HG03521 (cell line): ENCODE measurements around the gene ID1.
"Not testable (repeated sequence)": the region's sequence is repeated elsewhere in the genome, so short reads cannot be mapped to it uniquely, and the experiment has no call there.

ENCODE experiments used
- ATAC-seq: cut with Tn5 transposase; IDR thresholded peaks from one replicate; pipeline ENCODE4 v1.9.1; 2021; ENCODE audit warnings: mild to moderate bottlenecking, moderate library complexity; ENCODE audit not compliant: unreplicated experiment

The ID1 gene

DNA sequence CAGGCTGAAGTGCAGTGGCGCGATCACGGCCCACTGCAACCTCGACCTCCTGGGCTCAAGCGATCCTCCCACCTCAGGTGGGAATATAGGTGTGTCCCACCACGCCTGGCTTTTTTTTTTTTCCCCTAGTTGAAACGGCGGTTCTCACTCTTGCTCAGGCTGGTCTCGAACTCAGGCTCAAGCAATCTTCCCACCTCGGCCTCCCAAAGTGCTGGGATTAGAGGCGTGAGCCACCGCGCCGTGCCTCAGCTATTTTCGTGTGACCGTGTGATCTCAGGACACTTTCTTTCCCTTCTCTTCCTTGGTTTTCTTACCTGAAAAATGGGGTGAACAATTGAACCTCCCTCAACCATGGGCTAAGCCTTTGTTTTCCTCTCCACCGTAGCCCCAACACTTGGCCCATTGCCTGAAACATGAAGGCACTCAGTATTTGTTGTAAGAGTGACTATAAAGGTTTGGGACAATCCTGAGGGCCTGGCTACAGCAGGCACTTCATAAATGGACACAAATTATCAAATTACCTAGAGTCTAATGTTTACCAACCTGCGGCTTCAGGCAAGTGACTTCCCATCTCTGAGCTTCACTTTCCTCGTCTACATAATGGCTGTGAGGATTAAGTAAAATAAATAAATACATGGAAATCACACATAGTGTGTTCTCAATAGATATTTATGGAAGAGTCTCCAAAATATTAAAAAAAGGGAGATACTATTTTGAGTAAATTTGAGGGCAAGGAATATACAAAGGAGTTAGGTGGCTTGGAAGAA lies 31.4 kb upstream of the ID1 start:
- peak; percentile 1 for ATAC-seq

DNA sequence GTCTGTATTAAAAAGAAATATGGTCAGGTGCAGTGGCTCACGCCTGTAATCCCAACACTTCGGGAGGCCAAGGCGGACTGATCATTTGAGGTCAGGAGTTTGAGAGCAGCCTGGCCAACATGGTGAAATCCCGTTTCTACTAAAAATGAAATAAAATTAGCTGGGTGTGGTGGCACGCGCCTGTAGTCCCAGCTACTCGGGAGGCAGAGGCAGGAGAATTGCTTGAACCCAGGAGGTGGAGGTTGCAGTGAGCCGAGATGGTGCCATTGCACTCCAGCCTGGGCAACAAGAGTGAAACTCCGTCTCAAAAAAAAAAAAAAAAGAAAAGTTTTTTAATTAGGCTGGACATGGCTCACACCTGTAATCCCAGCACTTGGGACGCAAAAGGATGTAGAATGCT lies 30.1 kb upstream of the ID1 start:
- not testable (repeated sequence) for ATAC-seq

DNA sequence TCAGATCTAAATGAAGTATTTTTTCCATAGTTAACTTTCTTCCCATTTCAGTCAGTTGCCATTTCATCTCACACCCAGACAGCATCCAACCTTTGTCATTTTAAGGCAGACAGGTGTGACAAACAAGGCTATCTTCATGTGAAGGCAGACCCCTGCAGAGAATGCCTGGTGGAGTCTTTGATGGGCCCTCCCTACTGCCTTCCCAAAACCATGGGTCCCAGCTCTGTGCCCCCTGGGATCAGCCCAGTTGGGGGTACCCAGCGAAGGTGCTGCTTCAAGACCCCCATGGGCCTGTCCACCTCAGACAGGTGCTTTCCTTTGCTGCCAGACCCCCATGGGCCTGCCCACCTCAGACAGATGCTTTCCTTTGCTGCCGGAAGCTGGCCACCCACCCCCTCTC lies 28.3 kb upstream of the ID1 start:
- ATAC-seq: no peak

DNA sequence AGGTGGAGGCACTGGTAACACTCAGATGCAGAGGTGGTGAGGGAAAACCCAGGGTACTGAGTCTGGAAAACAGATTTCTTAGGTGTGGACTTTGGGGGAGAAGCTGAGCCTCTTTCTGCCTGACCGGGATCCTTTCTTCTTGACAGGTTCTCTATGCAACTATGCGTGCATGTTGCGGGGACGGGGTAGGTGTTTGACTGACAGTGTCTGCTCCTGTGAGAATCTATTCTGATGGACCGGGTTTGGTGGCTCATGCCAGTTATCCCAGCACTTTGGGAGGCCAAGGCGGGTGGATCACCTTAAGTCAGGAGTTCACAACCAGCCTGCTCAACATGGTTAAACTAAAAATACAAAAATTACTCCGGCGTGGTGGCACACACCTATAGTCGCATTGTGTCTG lies 27.9 kb upstream of the ID1 start:
- no peak for ATAC-seq

GRCh38 chr20:31578448-31579138 lies 26.5 kb upstream of the ID1 start:
- no peak for ATAC-seq

- no peak for ATAC-seq
Observed at GRCh38 chr20:31579245-31579644, 25.8 kb upstream of the ID1 start.

DNA sequence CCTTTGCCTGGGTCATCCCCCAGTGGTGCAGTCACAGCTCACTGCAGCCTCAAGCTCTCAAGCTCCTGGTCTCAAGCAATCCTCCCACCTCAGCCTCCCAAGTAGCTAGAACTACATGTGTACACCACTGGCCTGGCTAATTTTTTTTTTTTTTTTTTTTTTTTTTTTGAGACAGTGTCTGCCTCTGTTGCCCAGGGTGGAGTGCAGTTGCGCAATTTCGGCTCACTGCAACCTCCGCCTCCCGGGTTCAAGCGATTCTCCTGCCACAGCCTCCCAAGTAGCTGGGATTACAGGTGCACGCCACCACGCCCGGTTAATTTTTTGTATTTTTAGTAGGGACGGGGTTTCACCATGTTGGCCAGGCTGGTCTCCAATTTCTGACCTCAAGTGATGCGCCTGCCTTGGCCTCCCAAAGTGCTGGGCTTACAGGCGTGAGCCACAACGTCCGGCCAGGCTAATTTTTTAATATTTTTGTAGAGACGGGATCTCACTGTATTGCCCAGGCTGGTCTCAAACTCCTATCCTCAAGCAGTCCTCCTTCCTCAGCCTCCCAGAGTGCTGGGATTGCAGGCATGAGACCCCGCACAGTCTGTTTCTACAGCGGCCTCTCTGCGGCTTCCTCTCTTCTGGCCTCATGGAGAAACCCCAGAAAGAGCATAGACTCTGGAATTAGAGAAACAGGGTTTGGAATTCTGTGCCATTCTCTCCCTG lies 25.0 kb upstream of the ID1 start:
- ATAC-seq: not testable (repeated sequence)

GRCh38 chr20:31580706-31581105 lies 24.4 kb upstream of the ID1 start:
- ATAC-seq: no peak

DNA sequence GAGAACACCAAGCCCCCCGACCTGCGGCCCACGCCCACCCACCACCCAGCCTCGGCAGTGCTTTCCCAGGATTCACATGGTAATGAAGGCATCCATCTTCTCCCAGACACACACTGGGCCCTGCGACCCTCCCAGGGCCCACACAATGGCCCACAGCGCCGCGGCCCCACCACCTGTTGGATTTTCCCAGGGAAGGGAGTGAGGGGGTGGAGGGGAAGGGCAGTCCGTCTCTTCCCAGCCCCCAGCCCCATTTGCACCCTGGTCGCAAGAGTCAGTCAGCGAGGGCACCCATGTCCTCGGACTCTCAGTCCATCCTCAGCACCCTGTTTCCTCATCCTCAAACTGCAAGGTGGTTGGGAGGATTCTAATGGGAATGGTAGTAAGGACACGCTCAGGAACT lies 23.7 kb upstream of the ID1 start:
- no peak for ATAC-seq

DNA sequence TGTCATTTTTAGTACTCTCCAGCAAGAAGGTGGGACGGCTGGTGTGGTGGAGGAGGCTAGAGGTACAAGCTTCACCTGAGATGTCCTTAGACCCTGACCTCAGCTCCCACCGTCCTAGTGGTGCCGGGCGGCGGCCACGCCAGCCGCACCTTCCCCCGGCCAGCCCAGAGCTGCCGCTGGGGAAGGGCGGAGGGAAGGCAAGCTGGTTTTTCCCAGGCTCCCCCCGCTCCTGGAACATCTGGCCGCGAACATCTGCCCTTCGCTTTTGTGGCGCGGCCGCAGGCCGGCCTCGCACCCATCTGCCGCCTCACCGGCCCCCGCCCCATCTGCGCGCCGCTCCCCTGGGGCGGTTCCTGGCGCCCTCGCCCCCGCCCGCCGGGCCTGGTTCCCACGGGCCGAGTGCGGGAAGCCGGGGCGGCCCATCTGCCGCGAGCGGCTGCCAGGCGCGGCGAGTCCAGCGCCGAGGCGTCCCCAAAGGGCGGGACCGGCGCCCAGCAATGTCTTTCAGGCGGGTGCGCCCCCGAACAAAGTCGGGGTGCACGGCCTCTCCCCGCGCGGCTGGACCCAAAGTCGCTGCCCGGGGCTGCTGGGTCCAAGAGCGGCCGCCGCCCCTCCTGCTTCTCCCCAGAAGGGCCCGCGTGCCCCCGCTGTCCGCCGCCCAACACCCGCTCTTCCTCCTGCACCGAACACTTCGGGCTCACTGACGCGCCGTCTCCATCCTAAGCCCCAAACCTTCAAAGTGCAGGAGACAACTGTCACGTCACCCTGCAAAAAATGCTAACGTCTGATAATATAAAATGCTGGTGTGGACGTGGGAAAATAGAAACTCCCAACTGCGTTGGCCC lies 17.3 kb upstream of the ID1 start:
- no peak for ATAC-seq

GRCh38 chr20:31590717-31591225 lies 14.3 kb upstream of the ID1 start:
- no peak for ATAC-seq

DNA sequence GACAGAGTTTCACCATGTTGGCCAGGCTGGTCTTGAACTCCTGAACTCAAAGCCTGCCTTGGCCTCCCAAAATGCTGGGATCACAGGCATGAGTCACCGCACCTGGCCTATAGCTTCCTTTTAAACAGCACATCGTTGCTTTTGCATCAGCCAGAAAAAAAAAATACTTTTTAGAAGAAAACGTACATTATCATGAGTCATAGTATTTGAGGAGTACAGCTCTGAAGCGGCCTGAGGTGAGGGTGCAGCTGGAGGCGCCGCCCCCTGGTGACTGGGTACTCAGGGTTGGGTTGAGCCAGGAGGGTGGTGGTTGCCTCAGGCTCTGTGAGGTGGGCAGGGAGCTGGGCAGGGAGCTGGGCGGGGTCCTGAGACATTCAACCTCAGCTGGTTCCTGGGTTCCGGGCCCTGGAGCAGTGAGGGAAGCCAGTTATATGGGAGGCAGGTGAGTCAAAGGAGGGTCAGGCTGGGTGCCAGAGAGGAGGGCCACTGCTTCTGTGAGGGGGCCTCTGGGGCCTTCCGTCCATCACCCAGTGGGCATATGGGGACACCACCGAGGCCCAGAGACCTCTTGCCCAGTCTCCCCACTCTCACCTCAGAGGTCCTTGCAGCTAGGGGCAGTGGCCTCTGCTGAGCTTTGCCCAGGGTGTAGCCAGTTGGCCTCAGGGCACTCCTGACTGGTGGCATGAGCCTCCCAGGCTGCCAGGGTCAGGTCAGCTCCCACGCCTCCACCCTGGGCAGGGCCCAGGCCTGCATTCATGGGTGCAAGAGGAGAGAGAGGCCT lies 11.7 kb upstream of the ID1 start:
- ATAC-seq: no peak

- no peak for ATAC-seq
Observed at GRCh38 chr20:31594002-31594557, 11.0 kb upstream of the ID1 start.

DNA sequence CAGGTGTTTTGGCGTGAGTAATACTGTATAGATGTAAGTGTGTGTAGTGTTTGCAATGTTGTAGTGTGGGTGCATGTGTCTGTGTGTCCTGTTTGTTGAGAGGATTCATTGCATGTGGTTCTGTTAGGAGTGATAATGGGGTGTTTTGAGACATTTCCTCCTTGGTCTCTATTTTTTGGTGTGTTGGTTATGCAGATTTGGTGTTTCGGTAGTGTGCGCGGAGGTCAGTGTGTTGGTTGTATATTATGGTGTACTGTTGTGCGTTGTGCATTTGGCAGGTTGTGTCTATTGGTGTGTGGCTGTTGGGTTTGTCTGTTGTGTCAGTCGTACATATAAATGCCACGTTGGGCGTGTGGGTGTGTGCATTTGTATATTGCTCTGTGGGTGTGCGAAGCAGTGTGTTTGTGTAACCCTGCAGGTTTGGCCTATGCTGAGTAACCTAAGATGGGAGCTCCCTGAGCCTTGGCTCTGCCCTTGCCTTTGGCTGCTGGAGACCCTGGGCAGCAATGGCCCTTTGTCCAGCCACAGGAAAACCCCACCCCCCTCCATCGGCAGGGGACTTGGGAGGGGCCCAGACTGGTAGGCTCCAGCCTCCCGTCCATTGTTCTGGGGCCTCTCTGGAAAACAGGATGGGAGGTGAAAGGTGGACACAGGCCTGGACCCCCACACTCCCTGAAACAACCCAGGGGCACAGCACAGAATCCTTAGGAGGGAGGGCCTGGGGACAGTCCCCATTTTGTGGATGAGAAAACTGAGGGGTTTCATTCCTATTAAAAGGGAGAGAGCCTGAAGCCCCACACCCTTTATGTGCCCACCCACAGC lies 10.3 kb upstream of the ID1 start:
- ATAC-seq: no peak

- ATAC-seq: no peak
Observed at GRCh38 chr20:31595380-31595653, 9.8 kb upstream of the ID1 start.

DNA sequence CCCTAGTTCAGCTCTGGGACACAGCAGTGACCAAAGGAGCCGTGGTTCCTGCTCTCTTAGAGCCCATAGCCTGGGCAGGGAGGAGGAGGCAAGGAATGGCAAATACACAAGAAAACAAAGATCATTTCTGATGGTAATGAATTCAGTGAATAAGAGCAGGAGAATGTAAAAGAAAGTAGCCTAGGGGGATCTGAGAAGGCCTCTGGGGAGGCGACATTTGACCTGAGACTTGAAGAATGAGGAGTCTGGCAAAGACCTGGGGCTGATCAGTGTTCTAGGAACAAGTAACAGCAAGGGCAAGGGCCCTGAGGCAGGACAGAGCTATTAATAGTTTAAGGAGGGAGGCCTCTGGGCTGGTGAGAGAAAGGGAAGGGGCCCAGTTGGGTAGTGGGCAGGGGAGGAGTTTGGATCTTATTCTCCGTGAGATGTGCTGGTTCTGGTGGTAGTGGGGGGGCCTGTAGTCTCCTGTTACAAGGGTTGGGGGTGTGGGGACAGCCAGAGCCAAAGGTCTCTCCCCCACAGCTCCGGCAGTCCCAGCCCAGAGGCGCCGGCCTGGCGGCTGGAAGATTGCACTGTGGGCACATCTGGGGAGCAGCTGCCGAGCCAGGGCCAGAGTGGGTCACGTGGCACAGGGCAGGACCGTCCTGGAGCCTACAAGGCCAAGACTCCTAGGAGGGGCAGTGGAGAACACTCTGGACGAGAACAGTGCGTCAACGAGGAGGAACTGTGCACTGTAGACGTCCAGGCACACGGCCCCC lies 9.3 kb upstream of the ID1 start:
- ATAC-seq: no peak

DNA sequence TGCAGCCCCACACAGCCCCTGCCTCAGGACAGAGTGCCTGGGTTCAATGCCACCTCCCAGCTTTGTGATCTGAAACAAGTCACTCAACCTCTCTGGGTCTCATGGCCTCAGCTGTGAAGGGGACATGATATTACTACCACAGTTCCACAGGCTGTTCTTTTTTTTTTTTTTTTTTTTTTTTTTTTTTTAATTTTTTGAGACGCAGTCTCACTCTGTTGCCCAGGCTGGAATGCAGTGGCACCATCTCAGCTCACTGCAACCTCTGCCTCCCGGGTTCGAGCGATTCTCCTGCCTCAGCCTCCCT lies 8.7 kb upstream of the ID1 start:
- not testable (repeated sequence) for ATAC-seq

DNA sequence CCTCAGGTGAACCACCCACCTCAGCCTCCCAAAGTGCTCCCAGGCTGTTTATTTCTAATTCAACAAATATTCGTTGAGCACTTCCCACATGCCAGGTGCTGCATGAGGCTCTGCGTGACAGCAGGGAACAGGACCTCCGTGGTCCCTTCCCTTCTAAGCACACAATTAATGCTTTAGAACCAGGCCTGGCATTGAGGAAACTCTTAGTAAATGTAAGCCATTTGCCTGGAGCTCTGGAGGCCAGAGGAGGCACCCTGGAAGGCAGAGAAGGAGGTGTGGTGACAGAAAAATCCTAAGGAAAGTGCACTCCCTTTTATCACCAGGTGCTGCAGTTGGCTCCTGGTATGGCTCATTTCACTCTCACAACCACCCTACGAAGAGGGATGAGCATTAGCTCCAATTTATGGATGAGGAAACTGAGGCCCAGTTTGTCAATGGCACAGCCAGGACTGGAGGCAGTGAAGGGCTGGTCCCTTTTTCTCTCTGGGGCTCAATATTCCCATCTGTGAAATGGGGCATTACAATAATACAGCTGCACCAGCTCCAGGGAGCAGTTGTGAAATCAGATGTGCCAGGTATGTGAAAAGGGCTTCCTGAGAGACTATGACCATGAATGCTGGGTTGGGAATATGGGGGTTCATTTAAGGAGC lies 8.1 kb upstream of the ID1 start:
- ATAC-seq: no peak
